ENCODE results near the gene LYRM1.
"Not testable (repeated sequence)": the region's sequence is repeated elsewhere in the genome, so short reads cannot be mapped to it uniquely, and the experiment has no call there.

LYRM1 gene

GRCh38 chr16:20902426-20902825 lies 1.9 kb downstream of the LYRM1 start:
- DNase-seq (ENCODE audit: low spot score) = no peak

DNA sequence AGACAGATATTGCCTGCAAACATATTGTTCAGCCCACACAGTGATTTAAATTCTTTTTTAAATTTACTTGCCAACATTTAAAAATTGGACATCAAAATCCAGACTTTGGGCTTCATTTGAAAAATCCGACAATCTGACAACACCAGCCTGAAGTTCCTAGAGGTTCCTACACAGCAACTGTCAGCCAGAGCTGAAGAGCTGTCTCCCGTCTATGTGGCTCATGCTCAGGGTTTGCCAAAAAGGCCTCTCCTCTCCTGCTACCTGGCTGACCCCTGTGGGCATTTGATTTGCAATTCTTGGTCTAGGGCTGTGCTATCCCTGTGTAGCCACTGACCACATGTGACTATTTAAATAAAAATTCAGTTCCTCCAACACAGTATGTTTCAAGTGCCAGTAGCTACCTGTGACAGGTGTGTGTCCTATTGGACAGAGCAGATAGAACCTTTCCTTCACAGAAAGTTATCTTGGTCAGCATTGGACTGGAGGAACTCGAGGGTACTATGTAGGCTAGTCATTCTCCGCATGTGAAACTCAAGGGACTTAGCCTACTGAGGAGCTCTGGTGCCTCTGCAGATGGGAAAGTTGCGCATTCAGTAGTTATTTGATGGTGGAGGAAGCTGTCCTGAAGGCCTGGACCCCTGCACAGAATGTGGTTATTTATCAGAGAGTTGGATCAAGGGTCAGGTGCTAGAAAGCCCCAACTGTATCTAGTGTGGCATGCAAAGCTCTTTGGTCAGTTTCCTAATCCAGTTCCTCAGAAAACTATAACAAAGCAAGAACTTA lies 2.7 kb downstream of the LYRM1 start:
- no peak for DNase-seq (ENCODE audit: low spot score)

DNA sequence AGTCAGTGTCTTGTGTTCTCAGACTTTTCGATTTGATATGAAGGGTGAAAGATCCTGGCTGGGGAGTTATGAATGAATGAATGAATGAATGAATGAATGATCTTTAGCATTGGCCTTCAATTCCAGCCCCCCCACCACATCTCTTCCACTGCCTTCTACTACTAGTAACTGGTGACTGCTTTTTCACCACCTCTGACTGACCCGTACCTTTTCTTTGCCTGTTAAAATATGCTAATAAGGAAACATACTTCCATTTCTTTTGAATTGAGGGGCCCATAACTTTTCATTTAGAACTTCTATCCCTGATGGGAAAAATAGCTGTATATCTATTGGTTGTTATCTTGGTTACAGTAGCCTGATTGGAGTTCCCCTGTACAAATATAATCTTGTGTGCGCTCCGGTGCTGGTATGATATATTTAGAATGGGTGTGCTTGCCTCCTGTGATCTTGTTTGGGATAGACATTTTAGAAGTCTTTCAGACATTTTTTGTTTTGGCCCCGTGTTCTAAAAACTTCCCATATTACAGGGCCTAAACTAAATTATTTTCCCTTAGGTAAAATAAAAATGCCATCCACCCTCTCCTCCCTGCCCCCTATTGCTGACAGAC lies 3.4 kb downstream of the LYRM1 start:
- DNase-seq (ENCODE audit: low spot score) = no peak

GRCh38 chr16:20904507-20905081 lies 4.0 kb downstream of the LYRM1 start:
- DNase-seq (ENCODE audit: low spot score) = no peak

DNA sequence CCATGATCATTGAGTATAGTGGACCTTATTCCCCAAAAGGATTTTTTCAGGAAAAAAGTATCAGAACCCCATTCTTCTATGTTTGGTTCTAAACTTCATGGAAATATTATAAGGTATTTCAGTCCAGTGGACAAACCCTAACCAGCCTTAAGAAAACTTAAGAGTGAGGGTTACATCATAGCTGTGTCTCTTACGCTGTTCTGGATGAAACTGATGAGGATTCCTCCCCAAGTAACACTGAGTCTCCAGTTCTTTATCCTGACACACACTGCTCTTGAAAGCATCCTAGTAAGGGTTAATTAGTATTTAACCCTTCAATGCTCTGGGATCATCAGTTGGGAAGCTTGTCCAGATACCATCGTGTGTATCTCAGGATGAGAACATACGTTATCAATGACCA lies 5.0 kb downstream of the LYRM1 start:
- no peak for DNase-seq (ENCODE audit: low spot score)

DNA sequence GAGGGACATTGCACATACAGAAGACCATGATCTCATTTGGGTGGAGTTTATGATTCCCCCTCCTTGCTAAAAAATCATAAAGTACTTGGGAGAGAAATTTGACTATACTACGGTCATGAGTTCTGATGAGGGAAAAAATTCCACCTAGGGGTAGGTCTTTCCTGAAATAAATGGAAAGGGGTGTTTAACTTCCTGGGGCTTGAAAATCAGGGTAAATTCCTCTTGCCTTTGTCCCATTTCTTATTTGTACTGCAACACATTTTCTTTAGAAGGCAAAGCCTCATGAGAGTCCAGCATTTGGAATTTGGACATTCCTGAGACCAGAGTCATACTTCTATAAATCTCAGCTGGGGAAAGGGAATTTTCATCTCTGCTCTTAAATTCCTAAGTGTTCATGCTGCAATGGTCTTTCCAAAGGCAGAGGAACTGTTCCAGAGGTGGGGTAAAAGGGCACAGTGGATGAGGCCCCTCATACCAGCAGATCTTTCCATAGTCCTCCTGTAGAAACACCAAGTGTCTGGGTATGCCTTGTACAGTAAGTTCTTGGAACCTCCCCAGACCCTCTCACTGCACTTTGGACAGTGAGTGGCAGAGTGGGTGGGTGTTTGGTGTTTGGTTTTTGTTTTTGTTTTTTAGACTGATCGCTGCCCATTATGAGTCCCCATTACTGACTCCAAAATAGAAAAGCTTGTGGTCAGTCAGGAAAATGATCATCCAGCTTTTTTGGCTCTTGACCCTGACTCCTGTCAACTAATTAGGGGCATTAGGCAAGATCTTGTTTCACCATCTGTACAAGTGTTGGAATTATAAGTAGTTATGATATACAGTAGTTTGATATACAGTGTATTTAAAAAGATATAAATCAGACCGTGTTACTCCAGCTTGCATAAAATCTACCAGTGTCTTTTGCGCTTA lies 6.0 kb downstream of the LYRM1 start:
- no peak for DNase-seq (ENCODE audit: low spot score)

GRCh38 chr16:20910781-20911321 lies 10.3 kb downstream of the LYRM1 start:
- no peak for DNase-seq (ENCODE audit: low spot score)

- no peak for DNase-seq (ENCODE audit: low spot score)
These were observed 10.8 kb downstream of the LYRM1 start for GRCh38 chr16:20911361-20911760.

- no peak for DNase-seq (ENCODE audit: low spot score)
These were observed 15.7 kb downstream of the LYRM1 start for GRCh38 chr16:20916289-20916688.

GRCh38 chr16:20916942-20917341 lies 16.4 kb downstream of the LYRM1 start:
- no peak for DNase-seq (ENCODE audit: low spot score)

DNA sequence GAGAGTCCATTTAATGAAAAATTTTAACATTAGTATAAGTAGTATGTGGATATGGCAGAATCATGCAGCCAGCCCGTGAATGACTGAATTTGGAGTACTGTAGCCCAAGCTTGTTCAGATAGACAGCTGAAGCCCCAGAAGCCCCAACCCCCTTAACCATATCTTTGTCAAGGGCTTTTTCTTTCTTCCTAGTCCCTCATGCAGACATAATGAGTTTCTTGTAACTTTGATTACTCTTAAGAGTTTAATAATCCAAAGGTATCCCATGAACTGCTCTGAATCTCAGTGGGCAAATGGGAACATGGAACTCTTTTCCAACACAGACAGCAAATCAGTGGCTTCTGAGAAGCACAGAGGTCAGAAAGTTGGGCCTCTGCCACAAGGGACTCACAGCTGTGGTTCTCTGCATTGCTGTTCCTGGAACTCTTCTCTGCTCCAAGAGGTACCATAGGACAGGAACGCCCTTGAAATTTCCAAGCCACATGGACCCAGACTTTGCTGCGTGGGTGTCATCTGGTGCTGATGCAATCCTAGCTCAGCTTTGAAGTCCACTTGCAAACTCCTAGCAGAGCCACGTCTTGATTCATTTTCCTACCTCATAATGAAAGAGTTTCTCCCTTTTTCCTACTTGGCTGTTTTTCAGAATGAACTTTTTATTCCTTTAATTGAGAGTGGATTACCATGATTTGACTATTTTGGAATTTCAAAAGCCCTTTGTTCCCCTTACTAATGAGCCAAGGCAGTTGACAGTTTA lies 18.1 kb downstream of the LYRM1 start:
- no peak for DNase-seq (ENCODE audit: low spot score)

DNA sequence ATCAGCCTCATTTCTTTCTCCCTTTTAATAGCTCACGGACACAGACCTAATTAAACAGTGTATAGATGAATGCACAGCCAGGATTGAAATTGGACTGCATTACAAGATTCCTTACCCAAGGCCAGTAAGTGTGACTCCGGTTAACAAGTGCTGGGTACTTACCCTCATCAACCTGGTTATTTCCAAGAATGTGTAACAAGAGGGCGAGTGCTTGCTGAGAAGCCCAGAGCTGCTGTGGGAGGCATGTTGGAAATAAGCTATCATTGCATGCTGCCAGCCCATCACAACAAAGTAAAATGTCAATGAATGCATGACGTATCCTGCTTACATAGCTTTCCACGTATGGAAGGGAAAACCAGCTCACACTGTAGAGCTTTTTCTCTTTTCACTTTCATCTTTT lies 19.5 kb downstream of the LYRM1 start:
- no peak for DNase-seq (ENCODE audit: low spot score)

GRCh38 chr16:20920799-20921198 lies 20.2 kb downstream of the LYRM1 start:
- no peak for DNase-seq (ENCODE audit: low spot score)

DNA sequence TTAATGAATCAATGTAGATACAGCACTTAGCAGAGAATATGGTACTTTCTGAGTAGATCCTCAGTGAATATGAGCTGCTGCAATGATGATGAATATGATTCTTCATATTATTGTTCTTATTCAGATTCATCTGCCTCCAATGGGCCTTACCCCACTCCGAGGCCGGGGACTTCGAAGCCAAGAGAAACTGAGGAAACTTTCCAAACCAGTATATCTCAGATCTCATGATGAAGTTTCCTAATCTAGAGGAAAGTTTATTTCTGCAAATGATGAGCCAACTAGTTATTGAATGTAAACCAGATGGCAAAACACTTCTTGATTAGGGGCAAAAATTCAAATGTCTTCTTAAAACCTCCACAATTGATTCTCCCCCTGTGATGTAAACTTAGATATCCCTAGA lies 23.3 kb downstream of the LYRM1 start:
- DNase-seq (ENCODE audit: low spot score) = no peak

GRCh38 chr16:20925751-20926150 lies 25.2 kb downstream of the LYRM1 start:
- no peak for DNase-seq (ENCODE audit: low spot score)

- no peak for DNase-seq (ENCODE audit: low spot score)
These were observed 28.3 kb downstream of the LYRM1 start for GRCh38 chr16:20928774-20929411.

GRCh38 chr16:20929676-20930364 lies 29.2 kb downstream of the LYRM1 start:
- not testable (repeated sequence) for DNase-seq (ENCODE audit: low spot score)

- DNase-seq (ENCODE audit: low spot score) = no peak
These were observed 29.8 kb downstream of the LYRM1 start for GRCh38 chr16:20930365-20930690.

- no peak for DNase-seq (ENCODE audit: low spot score)
These were observed 30.6 kb downstream of the LYRM1 start for GRCh38 chr16:20931066-20931600.

- no peak for DNase-seq (ENCODE audit: low spot score)
These were observed 33.0 kb downstream of the LYRM1 start for GRCh38 chr16:20933589-20933988.

Data from COLO829 (cell line).